ENCODE data around the gene NDUFA5. TPM values are rescaled to one million over a fixed set of nuclear protein-coding genes. Genes with fewer than 3 reads are reported as not detected.

NDUFA5 gene
- total RNA-seq, 1 donor from 2014 or later: 52.3 TPM

DNA sequence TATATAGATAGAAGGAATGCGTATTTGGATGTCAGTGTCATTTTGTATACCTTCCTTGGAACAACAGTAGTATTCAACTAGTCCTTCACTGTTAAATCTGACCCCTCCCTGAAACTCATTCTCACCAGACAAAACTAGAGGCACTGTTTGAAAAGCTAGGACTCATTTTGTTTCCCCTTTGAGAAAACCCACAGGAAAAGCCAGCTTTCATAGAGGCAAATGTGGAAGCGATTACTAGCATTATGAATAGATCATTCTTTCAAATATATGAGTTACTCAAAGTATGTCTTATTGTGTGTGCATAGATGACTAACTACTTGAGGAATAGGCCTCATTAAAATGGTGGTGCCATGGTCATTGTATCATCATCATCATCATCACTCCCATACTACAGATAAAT, 42.1 kb upstream of the NDUFA5 start:
- Mint-ChIP-seq H3K27ac (ENCODE audit: unreplicated experiment) (no peak overlapping the region), H3K4me3 (ENCODE audit: unreplicated experiment) (no peak overlapping the region), H3K36me3 (ENCODE audit: low read depth) (no peaks in the 10 kb centered on the region), H3K9me3 (ENCODE audit: low read depth) (no peaks in the 10 kb centered on the region), H3K27me3 (ENCODE audit: low read depth) (no peaks in the 10 kb centered on the region), H3K4me1 (ENCODE audit: low read depth) (no peaks in the 10 kb centered on the region)
- no peak for DNase-seq (ENCODE audit: low spot score)
- TF ChIP-seq, protein P1, sequence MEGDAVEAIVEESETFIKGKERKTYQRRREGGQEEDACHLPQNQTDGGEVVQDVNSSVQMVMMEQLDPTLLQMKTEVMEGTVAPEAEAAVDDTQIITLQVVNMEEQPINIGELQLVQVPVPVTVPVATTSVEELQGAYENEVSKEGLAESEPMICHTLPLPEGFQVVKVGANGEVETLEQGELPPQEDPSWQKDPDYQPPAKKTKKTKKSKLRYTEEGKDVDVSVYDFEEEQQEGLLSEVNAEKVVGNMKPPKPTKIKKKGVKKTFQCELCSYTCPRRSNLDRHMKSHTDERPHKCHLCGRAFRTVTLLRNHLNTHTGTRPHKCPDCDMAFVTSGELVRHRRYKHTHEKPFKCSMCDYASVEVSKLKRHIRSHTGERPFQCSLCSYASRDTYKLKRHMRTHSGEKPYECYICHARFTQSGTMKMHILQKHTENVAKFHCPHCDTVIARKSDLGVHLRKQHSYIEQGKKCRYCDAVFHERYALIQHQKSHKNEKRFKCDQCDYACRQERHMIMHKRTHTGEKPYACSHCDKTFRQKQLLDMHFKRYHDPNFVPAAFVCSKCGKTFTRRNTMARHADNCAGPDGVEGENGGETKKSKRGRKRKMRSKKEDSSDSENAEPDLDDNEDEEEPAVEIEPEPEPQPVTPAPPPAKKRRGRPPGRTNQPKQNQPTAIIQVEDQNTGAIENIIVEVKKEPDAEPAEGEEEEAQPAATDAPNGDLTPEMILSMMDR (IDR thresholded peaks at IDR 0.05): no peak

DNA sequence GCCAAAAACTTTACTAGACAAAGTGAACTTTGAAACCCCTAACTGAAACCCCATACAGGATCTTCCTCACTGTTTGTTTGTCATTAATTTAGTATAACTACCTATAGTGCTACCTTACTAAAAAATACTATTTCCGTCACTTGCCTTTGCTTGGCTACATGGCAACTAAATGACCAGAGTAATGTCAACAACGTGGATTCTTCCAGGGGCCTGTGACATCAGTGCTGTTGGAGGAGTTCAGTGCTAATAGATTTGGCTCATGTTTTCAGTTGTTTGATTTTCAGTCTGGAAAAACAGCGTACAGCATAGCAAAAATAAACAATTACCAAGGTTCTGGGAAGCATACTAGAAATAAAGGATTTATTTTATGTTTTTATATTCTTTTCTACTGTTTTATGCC, 41.0 kb upstream of the NDUFA5 start:
- no peak for DNase-seq (ENCODE audit: low spot score)
- Mint-ChIP-seq H3K4me1 (ENCODE audit: low read depth) (no peaks in the 10 kb centered on the region), H3K36me3 (ENCODE audit: low read depth) (no peaks in the 10 kb centered on the region), H3K27me3 (ENCODE audit: low read depth) (peaks cover under 1% of the 10 kb centered on the region), H3K27ac (ENCODE audit: unreplicated experiment) (no peak overlapping the region), H3K4me3 (ENCODE audit: unreplicated experiment) (no peak overlapping the region), H3K9me3 (ENCODE audit: low read depth) (no peaks in the 10 kb centered on the region)
- TF ChIP-seq, protein P1 (IDR thresholded peaks at IDR 0.05): no peak

DNA sequence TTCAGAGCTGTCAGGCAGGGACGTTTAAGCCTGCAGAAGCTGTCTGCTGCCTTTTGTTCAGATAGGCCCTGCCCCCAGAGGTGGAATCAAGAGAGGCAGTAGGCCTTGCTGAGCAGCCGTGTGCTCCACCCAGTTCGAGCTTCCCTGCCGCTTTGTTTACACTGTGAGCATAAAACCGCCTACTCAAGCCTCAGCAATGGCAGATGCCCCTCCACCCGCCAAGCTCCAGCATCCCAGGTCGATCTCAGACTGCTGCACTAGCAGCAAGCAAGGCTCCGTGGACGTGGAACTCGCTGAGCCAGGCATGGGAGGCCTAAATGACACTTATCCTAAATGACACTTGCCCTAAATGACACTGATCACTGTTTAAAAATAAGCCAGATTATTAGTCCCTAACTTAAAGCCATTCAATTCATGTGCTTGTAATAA, 37.2 kb upstream of the NDUFA5 start:
- H3K27me3 Mint-ChIP-seq (ENCODE audit: low read depth): peaks cover 29% of the 10 kb centered on the region
- no peak overlapping the region for H3K4me3 Mint-ChIP-seq (ENCODE audit: unreplicated experiment)
- no peak overlapping the region for H3K27ac Mint-ChIP-seq (ENCODE audit: unreplicated experiment)
- DNase-seq (ENCODE audit: low spot score): no peak
- no peaks in the 10 kb centered on the region for H3K4me1 Mint-ChIP-seq (ENCODE audit: low read depth)
- TF ChIP-seq, protein P1 (IDR thresholded peaks at IDR 0.05): no peak
- no peaks in the 10 kb centered on the region for H3K9me3 Mint-ChIP-seq (ENCODE audit: low read depth)
- no peaks in the 10 kb centered on the region for H3K36me3 Mint-ChIP-seq (ENCODE audit: low read depth)

DNA sequence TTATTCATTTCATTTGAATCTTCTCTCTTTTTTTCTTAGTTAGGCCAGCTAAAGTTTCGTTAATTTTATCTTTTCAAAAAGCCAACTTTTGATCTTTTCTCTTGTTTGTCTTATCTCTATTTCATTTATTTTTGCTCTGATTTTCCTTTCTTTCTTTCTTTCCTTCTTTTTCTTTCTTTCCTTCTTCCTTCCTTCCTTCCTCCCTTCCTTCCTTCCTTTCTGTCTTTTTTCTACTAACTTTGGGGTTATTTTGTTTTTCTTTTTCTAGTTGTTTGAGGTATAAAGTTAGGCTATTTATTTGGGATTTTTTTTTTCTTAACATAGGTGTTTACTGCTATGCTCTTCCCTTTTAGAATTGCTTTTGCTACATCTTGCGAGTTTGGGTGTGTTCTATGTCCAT, 30.8 kb upstream of the NDUFA5 start:
- no peaks in the 10 kb centered on the region for H3K9me3 Mint-ChIP-seq (ENCODE audit: low read depth)
- no peak overlapping the region for H3K4me3 Mint-ChIP-seq (ENCODE audit: unreplicated experiment)
- H3K4me1 Mint-ChIP-seq (ENCODE audit: low read depth): no peaks in the 10 kb centered on the region
- peaks cover 50% of the 10 kb centered on the region for H3K27me3 Mint-ChIP-seq (ENCODE audit: low read depth)
- TF ChIP-seq, protein P1 (IDR thresholded peaks at IDR 0.05): no peak
- H3K36me3 Mint-ChIP-seq (ENCODE audit: low read depth): no peaks in the 10 kb centered on the region
- no peak overlapping the region for H3K27ac Mint-ChIP-seq (ENCODE audit: unreplicated experiment)
- no peak for DNase-seq (ENCODE audit: low spot score)

DNA sequence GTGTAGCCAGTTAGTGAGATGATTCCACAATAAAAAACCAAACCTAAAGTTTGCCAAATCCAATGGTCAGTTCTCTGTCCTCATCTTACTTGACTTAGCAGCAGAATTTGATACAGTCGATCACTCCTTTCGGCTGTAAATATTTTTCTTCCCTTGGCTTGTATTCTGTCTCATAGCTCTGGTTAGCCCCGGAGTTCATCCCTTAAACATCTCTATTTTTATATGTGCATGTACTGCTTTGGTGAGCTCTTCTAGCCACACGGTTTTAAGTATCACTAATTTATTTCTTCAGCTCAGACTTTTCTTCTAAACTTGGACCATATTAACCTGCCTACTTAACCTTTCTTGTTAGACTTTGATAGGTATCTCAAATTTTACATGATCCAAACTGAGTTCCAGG, 26.2 kb upstream of the NDUFA5 start:
- Mint-ChIP-seq H3K9me3 (ENCODE audit: low read depth) (no peaks in the 10 kb centered on the region), H3K4me1 (ENCODE audit: low read depth) (peaks cover 3% of the 10 kb centered on the region), H3K27me3 (ENCODE audit: low read depth) (peaks cover 32% of the 10 kb centered on the region), H3K27ac (ENCODE audit: unreplicated experiment) (no peak overlapping the region), H3K36me3 (ENCODE audit: low read depth) (no peaks in the 10 kb centered on the region), H3K4me3 (ENCODE audit: unreplicated experiment) (no peak overlapping the region)
- DNase-seq (ENCODE audit: low spot score): no peak
- TF ChIP-seq, protein P1 (IDR thresholded peaks at IDR 0.05): no peak

Measured in chondrocyte (in vitro differentiated cells).